ENCODE measurements around the gene EPHA2.

DNA sequence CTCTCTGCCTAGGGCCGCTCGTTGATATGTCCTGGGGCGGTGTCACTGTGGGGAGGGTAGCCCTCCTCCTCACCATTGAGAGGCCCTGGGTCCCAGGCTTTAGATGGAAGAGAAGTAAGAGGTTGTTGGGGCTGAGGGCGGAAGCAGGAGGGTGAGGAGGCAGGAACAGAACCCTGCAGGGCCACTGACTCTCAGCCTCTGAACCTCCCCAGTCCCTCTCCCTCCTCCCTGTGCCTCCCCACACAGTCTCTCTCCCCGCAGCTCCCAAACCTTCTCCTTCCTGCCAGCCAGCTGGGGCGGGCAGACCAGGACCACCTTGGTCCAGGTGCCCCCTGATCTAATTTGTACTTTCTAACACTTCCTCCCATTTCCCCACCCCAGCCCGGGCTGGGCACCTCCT is 68.1 kb downstream of the EPHA2 start:
- TF ChIP-seq, protein P1, sequence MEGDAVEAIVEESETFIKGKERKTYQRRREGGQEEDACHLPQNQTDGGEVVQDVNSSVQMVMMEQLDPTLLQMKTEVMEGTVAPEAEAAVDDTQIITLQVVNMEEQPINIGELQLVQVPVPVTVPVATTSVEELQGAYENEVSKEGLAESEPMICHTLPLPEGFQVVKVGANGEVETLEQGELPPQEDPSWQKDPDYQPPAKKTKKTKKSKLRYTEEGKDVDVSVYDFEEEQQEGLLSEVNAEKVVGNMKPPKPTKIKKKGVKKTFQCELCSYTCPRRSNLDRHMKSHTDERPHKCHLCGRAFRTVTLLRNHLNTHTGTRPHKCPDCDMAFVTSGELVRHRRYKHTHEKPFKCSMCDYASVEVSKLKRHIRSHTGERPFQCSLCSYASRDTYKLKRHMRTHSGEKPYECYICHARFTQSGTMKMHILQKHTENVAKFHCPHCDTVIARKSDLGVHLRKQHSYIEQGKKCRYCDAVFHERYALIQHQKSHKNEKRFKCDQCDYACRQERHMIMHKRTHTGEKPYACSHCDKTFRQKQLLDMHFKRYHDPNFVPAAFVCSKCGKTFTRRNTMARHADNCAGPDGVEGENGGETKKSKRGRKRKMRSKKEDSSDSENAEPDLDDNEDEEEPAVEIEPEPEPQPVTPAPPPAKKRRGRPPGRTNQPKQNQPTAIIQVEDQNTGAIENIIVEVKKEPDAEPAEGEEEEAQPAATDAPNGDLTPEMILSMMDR (IDR thresholded peaks at IDR 0.05), result no peak
- no peak for TF ChIP-seq POLR2AphosphoS5 (IDR thresholded peaks at IDR 0.05)
- TF ChIP-seq POLR2A (IDR thresholded peaks at IDR 0.05), result no peak
- no peak for TF ChIP-seq EP300 (IDR thresholded peaks at IDR 0.05)
